NCI-H1417 treated with DMSO at 0.1 percent for 48 hours (cell line): ENCODE measurements around the gene SLC22A7.
"Not testable (repeated sequence)": the region's sequence is repeated elsewhere in the genome, so short reads cannot be mapped to it uniquely, and the experiment has no call there.

Experiments used
- DNase-seq: peaks from one replicate; lab custom pipeline; 2025; lab: John Stamatoyannopoulos, UW

Gene SLC22A7

DNA sequence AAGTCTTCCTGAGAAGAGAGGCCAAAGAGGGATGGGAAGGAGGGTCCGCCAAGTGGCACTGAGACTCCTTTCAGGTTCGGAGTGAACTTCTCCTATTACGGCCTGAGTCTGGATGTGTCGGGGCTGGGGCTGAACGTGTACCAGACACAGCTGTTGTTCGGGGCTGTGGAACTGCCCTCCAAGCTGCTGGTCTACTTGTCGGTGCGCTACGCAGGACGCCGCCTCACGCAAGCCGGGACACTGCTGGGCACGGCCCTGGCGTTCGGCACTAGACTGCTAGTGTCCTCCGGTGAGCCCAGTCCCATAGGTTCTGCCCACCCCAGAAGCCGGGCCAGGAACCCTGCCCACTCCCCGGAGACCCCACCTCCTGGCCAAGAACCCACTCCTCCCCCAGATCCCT, 4.1 kb downstream of the SLC22A7 start:
- no peak for DNase-seq

DNA sequence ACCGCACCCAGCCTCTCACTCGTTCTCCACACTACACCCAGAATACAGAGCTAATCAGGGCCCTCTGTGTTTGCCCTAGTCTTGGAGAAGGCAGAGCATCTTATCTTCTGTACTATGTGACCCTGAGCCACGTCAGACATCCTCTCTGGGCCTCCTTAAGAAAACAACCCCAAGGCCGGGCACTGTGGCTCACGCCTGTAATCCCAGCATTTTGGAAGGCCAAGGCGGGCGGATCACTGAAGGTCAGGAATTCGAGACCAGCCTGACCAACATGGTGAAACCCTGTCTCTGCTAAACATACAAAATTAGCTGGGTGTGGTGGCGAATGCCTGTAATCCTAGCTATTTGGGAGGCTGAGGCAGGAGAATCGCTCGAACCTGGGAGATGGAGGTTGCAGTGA, 4.9 kb downstream of the SLC22A7 start:
- DNase-seq: not testable (repeated sequence)

DNA sequence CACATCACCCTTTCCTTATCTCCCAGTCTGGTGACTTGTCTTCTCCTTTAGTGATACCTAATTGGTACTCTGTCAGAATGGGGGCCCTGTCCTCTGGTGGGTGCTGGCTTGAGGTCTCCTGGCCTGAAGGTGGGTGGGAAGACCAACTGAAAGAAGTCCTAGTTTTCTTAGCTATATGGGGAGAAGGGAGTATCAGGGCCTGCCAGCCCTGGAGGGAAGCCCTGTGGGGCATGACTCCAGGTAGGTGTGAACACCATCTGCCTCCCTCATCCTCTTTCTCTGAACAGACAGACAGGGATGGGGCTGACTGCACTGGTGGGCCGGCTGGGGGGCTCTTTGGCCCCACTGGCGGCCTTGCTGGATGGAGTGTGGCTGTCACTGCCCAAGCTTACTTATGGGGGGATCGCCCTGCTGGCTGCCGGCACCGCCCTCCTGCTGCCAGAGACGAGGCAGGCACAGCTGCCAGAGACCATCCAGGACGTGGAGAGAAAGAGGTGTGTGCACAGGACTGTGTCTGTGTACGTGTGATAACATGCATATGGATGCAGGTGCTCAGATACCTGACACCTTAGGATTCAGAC, 5.8 kb downstream of the SLC22A7 start:
- DNase-seq: no peak

DNA sequence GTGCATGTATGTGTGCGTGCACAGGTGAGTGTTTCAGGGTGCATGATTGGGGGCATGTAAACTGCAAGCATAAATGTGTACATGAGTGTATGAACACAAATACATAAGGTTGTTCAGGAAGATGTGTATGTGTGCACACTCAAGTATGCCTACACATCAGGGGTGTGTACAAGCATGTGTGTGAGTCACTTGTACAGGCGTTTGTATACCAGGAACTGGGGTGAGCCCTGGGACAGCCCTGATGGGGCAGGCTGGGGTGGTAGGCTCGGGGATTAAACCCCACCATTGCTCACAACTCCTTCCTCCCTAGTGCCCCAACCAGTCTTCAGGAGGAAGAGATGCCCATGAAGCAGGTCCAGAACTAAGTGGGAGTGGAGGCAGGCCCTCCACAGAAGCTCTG, 6.3 kb downstream of the SLC22A7 start:
- no peak for DNase-seq

DNA sequence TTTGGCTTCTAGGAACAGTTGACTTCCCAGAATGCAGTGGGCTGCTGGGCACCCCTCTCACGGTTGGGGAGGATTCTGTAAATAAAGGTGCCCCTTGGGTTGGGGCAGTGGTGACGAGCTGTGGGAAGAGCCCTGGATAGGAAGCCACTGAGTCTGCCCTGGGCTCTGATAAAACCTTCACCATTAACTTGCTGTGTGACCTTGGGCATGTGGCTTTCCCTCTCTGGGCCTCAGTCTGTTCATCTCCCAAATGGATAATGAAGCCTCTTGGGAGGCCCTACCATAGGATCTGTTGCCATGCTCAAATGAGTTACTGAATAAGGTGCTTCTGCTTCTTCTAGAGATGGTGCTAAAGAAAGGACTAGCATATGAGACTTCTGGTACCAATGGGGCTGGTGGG, 6.8 kb downstream of the SLC22A7 start:
- DNase-seq: no peak

DNA sequence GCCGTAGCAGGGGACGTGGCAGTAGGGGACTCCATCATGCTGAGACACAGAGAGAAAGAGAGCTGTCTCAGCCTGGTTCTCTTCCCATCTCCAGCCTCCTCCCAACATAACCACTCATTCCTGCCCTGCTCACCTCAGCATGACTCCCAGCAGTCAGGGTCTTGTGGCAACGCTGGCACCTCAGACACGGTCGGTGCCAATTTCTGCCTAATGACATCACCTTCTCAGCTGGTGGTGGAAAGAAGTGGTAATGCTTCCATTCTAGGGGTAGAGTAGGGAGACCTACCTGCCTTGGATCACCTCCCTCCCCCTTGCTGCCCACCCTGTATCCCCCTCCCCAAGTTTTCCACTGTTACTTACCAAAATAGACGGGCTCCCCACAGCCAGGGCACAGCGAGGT, 8.0 kb downstream of the SLC22A7 start:
- no peak for DNase-seq

DNA sequence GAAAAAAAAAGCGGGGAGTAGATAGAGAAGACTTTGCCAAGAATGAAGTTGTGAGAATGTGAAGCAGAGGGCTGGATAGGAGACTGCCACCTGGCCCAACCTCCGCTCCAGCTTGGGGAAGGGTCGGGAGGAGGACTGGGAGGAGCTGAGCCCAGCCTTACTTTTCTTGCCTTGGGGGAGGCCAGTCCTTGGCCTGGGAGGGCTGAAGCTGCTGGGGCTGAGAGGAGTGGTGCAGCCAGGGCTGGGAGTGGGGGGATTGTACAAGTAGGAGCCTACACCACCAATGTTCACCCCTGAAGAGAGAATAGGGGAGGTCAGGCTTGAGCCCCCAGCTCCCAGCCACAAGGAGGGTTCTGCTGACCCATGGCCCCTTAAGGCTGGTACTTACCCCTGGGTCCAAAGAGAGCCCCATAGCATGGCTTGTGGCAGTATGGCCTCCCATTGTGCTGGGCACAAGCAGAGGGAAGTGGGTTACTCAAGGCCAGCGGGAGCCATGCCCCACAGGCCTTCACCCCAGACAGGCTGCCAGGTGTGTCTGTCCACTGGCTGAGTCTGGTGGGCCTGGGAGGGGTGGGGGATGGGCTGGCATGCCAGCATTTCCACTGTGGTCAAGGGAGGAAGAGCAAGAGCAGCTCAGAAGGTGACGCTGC, 9.5 kb downstream of the SLC22A7 start:
- DNase-seq: no peak

DNA sequence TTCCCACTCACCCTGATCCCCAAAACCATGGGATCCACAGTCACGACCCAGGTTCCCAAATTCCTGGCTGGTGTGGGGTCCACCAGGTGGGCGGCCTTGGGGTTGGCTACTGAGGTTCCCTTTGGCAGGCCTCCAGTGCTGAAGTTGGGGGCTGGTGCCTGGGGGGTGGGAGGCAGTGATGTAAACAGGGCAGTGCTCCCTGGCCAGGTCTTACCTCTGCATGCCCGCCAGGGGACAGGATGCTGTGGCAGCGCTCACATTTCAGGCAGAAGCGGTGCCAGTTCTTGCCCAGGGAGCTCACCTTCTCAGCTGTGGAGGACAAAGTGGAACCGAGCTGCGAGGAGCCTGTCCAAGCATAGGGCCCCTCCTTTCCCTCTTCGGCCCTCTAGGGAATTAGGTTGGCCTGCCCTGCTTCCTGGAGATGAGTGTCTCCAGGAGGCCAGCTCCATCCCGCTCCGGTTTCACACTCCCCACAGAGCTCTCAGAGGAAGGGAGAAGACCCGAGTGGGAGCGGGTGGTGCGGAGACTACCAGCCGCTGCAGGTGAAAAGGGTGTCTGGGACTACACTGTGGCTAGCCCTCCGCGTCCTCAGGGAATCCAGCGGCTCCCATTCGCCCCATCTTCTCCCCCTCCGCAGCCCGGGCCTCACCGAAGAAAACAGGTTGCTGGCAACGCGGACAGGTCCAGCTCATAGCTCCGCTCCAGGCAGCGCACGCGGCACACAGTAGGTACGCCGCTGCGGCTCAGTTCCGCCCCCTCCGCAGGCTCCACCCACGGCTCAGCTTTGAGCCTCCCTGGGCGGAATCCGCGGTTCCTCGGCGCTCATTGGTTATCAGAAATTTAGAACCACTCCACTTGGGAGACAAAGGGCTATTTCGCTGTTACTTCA, 10.3 kb downstream of the SLC22A7 start, which contains the start of gene CRIP3:
TSS of gene CRIP3 (minus strand) at position 726 of the 889 bp plus-strand sequence. CDS start at position 692, 34 bp downstream.
- DNase-seq: no peak

DNA sequence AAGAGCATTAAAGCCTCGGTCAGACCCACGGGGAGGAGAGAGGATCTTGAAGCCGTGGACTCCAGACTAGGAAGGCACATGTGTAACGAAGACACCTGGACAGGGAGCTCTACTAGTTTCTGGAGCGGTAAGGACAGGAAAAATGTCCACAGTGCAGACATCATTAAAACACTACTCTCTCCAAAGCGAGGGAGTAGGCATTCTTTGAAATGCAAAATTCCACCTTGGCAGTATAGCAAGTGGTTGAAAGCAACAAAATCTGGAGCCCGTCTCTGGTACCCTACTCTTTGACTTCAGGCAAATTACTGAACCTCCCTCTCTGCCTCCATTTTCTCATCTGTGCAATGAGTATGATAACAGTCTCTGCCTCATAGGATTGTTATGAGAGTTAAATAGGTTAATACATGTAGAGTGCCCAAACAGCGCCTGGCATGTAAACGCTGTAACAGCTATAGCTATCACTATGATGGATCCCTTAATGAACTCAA, 11.0 kb downstream of the SLC22A7 start:
- DNase-seq: no peak

DNA sequence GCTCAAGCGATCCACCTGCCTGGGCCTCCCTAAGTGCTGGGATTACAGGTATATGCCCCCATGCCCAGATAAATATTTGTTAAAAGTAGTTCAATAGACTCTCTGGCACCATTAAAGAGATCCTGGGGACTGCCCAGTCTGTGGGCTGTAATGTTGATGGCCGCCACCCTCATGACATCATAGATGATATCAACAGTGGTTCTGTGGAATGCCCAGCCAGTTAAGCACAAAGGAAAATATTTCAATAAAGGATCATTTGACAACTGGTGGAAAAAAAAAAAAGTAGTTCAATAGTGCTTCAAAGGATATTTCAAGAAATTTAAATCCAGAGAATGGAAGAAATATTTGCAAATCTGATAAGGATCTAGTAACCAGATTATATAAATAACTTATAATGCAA, 12.1 kb downstream of the SLC22A7 start:
- DNase-seq: no peak

DNA sequence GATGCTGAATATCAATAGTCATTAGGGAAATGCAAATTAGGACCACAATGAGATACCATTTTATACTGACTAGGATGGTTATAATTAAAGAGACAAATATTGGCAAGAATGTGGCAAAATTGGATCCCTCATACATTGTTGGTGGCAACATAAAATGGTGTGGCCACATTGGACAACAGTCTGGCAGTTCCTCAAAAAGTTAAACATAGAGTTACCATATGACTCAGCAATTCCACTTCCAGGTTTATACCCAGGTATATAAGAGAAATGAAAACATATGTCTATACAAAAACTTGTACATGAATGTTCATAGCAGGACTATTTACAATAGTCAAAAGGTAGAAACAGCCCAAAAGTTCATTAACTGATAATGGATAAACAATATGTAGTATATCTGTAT, 12.6 kb downstream of the SLC22A7 start:
- no peak for DNase-seq

DNA sequence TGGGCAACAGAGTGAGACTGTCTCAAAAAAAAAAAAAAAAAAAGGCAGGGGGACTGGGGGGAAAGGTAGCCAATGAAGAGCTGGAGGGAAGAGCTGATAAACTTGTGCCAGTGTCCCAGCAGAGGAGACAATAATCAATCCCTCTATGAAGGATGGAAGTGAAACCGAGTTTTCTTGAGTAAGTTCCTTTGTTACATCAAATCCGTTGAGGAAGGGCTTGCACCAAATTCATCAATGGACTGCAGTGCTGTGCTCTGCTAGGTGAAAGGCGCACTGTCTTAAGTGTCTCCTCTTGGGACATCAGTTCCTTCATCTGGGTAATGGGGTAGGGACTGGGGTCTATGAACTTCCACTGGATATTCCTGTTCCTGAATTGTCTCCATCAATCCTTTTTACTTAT, 13.6 kb downstream of the SLC22A7 start:
- DNase-seq: no peak

DNA sequence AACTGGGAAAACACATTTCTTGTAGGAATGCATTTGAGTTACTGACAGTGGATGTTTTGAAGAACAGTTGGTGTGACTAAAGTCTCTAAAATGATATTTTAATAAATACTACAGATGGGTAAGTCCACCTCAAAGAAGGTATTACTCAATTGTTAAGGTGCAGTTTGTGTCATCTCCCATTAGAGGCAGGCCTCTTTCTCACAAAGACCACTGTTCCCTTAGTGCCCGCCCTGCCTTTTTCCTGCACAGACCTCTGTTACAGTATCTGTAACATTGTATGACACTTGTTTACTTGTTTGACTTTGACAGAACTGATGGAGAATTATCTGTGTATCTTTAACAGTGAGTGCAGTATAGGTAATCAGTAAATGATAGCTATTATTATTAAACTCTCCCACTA, 15.8 kb downstream of the SLC22A7 start:
- no peak for DNase-seq

DNA sequence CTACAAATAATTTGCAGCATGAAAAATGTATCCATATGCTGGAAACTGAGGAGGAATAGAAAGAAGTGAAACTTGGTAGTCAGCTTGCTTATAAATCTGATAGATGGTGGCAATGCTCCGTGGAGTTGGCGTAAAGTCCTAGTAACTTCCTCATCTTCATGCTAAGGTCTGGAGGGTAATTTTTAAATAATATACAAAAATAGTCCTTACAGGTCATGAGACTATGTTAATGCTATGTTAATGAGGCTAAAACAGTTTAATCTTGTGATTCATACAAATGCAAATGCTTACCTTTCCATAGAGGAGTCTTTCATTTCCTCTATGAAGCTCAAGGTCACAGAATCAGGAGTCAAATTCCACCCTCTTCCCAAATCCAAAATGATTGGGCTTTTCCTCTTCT, 20.0 kb downstream of the SLC22A7 start:
- no peak for DNase-seq

DNA sequence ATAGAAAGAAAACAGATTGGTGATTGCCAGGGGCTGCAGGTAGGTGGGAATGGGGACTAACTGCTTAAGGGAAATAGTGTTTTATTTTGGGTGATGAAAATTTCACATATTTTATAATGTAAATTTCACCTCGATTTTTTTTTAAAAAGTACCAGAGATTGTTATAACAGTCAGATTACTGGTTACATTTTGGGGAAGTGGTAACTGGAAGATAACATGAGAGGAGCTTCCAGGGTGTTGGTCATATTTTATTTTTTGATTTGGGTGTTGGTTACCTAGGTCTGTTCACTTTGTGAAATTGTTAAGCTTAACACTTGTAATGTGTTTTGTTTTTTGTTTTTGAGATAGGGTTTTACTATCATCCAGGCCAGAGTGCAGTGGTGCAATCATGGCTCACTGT, 27.8 kb downstream of the SLC22A7 start:
- no peak for DNase-seq

DNA sequence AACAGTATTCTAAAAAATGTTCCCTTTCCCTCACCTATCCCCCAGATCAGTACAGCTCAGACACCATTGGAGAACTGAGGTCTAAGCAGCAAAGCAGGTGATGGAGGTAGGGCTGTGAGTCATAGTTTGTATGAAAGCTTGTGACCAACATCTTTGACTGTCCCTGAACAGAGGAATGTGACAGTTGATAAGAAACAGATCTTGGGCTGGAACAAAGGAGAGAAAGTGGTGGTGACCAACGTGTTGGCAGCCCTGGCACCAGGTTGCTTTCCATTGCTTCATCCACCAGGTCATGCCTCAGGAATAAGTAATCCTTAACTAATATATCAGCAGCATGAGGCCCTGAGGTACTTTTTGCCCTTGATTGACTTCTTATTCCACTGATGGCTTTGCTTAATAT, 30.5 kb downstream of the SLC22A7 start:
- DNase-seq: no peak

DNA sequence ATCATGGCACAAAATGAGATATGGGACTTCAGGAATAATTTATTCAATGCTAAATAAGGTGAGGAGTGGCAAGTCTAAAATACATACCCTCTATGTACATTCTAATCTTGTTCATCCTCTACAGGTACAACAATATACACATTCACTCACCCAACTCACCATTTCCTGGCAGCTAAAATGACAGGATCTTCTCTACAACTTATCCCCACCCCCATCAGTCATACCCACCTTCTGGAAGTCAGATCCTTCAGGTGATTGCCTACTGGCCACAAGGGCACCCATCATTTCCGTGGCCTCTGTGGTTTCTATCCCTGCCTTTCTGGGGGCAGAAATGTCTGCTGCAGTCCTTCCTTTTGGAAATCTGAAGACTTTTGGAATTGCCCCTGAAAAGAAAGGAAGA, 33.4 kb downstream of the SLC22A7 start:
- no peak for DNase-seq

DNA sequence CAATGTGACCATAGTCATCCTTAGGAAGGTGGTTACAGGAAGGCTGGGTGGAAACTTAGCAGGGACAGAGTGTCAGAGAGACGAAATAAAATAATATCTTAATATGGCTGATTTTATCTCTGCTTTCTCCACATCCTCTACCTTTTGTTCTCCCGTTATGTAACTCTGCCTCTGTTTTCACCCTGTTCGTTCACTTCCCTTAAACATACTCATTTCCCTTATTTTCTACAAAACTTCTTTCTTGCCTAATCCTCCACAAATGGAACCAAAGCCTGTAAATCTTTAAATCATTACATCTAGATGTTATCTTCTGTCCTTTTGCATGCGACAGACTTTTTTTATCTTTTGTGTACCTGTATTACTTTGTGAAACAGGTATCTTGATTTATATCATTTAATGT, 33.8 kb downstream of the SLC22A7 start:
- no peak for DNase-seq

DNA sequence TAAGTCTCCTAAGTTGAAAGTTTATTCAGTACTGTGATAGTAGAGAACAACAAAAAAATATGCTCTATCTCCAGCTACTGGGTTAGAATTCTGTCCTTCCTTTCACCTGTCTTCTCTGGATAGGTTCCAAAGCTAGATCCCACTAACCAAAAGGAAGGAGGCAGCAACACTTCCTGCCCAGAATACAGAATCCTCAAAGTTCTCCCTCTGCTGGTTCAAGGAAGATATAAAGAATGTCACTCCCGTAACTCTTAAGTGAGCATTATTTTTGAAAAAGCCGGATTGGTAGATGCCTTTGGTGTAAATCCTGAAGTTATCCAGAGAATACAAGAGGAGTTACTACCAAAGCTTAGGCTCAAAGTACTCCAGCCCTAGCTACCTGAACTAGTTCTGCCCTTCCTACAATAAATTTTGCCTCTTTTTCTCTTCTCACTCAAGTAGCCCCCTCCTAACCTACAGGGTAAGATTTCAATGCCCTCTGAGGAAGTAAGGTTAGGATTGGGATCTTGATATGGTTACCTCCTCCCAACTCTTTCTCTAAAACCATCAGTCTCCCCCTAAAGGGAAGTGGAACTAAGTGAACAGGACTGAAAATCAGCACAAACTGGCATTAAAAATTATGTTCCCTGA, 36.5 kb downstream of the SLC22A7 start:
- DNase-seq: no peak

DNA sequence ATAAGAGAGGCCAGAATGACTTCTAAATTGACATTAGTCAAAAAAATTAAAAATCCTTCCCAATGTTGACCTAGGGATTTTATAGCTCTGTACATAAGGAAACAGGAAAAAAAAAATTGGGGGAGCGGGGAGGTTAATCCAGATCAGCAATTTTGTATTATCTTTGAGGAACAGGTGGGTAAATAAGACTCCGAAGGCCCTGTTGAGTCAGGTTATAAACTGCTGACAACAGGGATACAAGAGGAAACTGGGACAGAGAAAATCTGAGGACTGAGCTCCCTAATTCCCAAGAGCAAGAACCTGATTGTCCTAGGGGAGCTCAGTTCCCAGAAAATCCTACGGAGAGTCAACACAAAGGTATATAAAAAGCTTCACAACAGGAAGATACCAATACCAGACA, 37.4 kb downstream of the SLC22A7 start:
- DNase-seq: no peak

DNA sequence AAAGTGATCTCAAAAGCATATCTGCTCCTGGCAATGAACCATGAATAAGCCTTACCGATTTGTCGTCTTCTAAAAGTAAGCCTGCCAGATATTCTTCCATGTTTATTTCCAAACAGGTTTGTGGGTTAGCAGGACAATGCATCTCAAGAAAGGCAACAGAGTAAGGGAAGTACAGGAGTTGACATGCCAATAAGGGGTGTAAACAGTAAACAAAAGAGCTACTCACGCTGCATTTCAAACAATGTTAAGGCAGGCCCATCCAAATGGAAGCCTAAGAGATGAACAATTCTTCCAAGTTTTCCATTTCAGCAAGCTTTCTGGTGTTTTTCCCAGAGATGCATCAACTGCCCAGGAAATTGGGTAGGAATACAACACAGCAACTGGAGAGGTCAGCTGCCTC, 38.3 kb downstream of the SLC22A7 start:
- DNase-seq: no peak

DNA sequence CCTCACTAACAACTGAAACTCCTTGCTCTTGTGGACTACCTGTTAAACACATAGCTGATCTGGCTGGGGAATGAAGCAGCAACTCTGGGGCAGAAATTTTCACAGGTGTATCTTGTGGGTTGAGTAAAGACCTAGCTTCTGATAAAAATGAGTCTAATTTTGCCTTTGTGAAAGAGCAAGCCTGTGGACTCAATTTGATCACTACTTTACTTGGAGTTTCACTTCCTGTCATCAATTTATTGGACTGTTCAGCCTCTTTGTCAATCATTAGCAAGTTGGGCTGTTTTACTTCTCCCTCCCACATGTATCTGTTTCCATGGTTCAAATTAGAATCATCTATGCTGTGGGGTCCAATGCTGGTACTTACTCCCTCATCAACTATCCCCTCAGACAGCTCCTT, 40.2 kb downstream of the SLC22A7 start:
- no peak for DNase-seq

DNA sequence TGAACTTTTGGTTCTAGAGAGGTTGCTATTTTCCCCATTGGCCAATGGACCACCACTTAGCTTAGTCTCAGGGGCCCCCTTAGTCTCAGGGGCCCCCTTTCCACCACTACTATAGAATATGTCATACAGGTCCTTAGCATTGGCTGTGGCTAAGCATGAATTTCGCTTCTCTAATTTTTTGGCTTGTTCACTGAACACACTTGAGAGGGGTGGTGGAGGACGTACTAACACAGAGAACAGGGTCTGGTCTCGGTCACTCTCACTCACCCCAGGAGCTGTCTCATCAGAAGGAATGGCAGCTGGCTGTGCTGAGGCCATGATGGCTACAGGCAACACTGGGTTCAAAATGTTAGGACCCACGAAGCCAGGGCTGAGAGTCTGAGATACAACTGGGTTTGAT, 41.1 kb downstream of the SLC22A7 start:
- DNase-seq: no peak
